Fibroblast of skin of right biceps (primary cell): ENCODE measurements around the gene TTC5.
"Not testable (repeated sequence)": the region's sequence is repeated elsewhere in the genome, so short reads cannot be mapped to it uniquely, and the experiment has no call there.

Experiments
- DNase-seq: peaks from one replicate; pipeline ENCODE4 v3.0.0-alpha.2; 2013

The TTC5 gene, protein sequence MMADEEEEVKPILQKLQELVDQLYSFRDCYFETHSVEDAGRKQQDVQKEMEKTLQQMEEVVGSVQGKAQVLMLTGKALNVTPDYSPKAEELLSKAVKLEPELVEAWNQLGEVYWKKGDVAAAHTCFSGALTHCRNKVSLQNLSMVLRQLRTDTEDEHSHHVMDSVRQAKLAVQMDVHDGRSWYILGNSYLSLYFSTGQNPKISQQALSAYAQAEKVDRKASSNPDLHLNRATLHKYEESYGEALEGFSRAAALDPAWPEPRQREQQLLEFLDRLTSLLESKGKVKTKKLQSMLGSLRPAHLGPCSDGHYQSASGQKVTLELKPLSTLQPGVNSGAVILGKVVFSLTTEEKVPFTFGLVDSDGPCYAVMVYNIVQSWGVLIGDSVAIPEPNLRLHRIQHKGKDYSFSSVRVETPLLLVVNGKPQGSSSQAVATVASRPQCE

GRCh38 chr14:20305265-20306078 is at the start of gene TTC5:
Gene TTC5, minus strand, starts transcription at chr14:20305951. Its CDS starts 14 bp downstream, at chr14:20305937.
- peak; percentile 86 for DNase-seq

DNA sequence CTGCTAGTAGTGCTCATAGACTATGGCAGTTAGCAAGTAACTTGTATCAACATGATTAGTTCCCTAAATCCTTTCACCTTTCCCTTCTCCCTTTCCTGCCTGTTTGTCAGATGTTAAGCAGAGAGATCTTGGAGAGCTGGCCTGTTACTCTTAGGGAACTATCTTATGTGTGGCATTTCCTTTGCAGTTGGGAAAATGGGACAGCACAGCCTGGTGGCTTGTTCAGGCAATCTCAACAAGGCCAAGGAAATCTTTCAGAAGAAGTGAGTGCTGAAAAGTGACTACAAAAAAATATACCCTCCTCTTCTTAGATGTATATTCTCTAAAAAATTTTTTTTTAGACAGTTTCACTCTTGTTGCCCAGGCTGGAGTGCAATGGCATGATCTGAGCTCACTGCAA is 45.1 kb upstream of the TTC5 start:
- DNase-seq: no peak

DNA sequence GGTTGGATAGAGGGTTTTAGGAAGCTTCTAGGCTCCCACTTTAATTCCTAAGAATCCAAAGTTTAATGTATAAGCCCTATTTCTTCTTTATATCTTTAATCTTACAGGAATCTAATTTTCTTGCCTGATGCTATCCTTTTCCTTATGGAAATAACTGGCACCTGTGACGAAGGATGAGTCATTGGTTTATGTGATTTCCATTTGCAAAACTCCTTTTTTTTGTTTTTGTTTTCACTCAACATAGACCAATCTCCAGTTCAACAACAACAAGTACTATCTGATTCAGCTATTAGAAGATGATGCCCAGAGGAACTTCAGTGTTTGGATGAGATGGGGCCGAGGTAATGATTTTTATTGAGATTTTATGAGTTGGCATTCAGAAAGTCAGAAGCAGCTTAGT is 44.5 kb upstream of the TTC5 start:
- DNase-seq: no peak

GRCh38 chr14:20347747-20348146 is 42.0 kb upstream of the TTC5 start:
- no peak for DNase-seq

GRCh38 chr14:20346713-20347112 is 41.0 kb upstream of the TTC5 start:
- DNase-seq: no peak

DNA sequence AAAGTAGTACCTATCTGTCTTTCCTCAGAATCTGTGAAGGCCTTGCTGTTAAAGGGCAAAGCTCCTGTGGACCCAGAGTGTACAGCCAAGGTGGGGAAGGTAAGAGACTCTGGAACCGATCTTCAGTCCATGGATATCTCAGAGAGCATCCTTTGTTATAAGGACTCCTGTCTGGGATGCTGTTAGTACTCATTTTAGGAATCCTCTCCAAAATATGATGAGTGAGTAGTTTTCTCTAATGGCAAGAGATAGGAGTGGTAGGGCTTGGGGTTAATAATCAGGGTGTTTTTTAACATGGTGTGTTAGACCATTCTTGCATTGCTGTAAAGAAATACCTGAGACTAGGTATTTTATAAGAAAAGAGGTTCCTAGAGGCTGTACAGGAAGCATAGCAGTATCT is 39.6 kb upstream of the TTC5 start:
- DNase-seq: no peak

DNA sequence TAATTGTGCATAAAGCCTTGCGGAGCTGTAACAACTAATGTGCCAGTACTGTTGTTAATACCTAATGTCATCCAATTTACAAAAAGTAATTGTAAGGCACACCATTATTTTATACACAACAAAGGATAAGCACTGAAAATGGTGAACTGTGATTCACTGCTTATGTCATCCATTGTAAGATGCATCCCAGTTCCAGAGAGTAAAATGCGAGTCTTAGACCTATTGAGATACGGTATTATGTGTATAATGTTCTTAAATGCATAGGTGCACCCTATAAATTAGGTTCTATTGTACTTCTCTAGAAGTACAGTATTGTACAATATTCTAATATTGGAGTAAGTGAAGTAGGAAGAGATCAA is 38.1 kb upstream of the TTC5 start:
- DNase-seq: peak; percentile 12

DNA sequence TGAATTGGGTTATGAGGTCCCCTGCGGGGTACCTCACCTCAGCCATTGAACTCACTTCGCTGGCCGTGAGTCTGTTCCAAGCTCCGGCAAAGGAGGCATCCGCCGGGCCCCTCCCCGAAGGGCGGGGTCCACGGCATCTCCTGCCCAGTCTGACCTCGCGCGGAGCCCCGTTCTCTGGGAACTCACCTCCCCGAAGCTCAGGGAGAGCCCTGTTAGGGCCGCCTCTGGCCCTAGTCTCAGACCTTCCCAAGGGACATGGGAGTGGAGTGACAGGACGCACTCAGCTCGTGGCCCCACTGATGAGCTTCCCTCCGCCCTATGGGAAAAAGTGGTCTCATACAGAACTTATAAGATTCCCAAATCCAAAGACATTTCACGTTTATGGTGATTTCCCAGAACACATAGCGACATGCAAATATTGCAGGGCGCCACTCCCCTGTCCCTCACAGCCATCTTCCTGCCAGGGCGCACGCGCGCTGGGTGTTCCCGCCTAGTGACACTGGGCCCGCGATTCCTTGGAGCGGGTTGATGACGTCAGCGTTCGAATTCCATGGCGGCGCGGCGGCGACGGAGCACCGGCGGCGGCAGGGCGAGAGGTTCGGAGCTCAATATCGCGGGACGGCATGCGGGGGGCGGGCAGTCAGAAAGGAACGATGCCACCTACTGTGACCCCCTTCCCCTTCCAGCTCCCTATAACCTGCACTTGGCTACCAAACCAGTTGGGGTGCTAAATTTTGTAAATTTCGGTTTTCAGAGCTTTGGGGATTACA is 37.5 kb upstream of the TTC5 start, which contains the start of gene PARP2:
TSS of gene PARP2 (plus strand) at position 544 of the 770 bp plus-strand sequence. CDS start at position 551, 7 bp downstream.
- DNase-seq: peak; percentile 100

DNA sequence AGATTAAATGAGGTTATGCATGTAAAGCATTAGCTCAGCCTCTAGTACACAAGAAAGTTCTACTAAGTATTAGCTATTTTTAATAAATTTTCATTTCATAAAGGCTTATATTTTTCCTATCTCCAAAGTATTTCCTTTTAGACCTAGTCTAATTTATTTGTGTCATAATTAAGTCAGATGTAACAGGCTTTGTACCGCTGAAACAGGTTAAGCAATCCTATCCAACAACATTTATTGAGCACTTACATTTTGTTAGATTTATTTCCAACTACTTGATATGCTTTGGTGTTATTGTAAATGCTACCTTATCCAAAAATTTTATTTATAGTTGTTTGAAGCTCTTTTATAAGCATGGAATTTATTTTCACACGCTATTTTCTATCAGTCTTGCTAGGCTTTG is 35.9 kb upstream of the TTC5 start:
- no peak for DNase-seq

- DNase-seq: not testable (repeated sequence)
Observed at GRCh38 chr14:20341032-20341431, 35.3 kb upstream of the TTC5 start.

GRCh38 chr14:20334017-20334416 is 28.3 kb upstream of the TTC5 start:
- no peak for DNase-seq

GRCh38 chr14:20333494-20333841 is 27.7 kb upstream of the TTC5 start:
- no peak for DNase-seq

DNA sequence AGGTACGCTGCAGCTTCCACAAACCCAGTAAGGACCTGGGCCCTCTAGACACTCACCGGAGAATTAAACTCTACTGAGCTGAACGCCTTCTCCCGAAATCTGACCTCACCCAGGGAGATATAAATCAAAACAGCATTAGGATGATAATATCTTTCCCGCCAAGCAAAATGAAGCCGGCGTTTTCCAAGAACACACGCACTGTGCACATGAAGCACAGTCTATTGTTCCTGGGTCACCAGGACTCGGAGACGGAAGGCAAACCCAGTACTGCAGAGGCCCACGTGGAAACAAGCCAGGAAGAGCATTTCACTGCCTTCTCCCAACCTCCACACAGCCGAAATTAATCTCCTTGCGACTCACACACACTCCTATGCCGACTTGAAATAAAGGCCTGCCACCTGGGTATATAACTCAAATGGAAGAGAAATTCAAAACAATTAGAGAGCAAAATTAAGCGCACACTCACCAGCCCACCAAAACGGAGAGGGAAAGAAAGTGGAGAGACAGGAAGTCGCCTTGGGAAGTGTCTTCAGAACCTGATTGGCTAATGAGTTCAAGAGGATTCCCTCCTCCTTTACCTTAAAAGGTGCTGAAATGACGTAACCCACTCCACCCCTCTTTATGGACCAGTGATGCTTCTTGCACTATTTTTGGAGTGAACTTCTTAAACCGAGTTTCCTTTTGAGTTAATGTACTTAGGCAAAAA is 27.2 kb upstream of the TTC5 start, which contains the start of gene CCNB1IP1:
TSS of gene CCNB1IP1 (minus strand) at position 492 of the 706 bp plus-strand sequence. CDS start 16,756 bp downstream, outside the sequence.
- DNase-seq: peak; percentile 92

DNA sequence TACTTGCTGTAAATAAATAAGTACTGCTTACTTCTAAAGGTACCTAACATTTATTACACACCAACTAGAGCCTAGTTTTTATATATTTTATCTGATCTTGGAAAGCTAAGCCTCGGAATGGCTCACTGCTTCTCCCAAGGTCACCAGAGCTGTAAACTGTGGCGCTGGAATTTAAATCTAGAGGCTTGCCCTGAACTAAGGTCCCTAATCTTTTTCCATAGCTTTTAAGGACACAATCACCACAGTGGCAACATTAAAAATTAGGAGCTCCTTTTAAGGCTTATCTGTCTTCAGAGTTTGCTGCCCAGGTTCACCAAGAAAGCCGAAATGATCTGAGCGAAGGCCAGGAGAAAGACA is 26.7 kb upstream of the TTC5 start:
- peak; percentile 8 for DNase-seq

- DNase-seq: no peak
Observed at GRCh38 chr14:20331053-20331613, 25.4 kb upstream of the TTC5 start.

DNA sequence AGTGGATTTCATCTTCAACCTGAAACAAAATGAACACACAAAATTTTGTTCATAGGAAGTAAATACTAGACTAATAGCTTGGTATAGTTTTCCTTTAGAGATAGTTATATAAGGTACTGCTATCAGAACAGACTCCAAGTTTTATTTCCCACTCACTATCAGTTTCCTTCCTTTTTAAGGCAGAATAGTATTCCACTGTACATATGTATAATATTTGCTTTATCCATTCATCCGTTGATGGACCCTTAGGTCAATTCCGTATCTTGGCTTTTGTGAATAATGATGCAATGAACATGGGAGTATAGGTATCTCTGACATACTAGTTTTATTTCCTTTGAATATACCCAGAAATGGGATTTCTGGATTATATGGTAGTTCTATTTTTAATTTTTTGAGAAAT is 23.6 kb upstream of the TTC5 start:
- no peak for DNase-seq

GRCh38 chr14:20328705-20329104 is 23.0 kb upstream of the TTC5 start:
- no peak for DNase-seq

- DNase-seq: peak; percentile 65
Observed at GRCh38 chr14:20327005-20327869, 21.5 kb upstream of the TTC5 start.

GRCh38 chr14:20317720-20318119 is 12.0 kb upstream of the TTC5 start:
- no peak for DNase-seq

GRCh38 chr14:20314026-20314425 is 8.3 kb upstream of the TTC5 start:
- no peak for DNase-seq

DNA sequence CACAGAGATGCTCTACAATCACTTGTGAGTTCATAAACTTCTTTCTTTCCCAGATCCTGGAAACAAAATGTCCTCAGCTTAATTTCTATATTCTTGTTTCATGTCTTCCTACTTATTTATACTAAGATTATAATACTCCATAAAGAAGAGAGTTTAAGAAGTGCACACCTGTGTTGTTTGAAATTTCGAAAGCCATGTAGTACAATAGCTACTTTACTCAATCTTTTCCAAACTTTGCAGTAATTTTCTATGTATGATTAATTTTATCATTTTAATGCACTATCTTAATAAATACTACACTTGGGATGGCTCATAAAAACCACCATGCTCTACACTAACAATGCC is 300 bp upstream of the TTC5 start:
- DNase-seq: no peak
